Esophagus muscularis mucosa (tissue), 4 donors: ENCODE results near the gene NTRK3. TPM values are rescaled to one million over a fixed set of nuclear protein-coding genes. Genes with fewer than 3 reads are reported as not detected.

Experiments
- DNase-seq: peaks from one replicate; pipeline ENCODE4 v3.0.0-alpha.2; 2017; ENCODE audit errors: extremely low spot score
- H3K27ac ChIP-seq, 4 donors: fragments of 200-600 bp; sonication (generic); replicated peaks in 1 of 4; 1 replicate in 3 of 4; 2 replicates in 1 of 4; pipeline ENCODE4 v1.5.1; 2016 to 2019; ENCODE audit warnings: mild to moderate bottlenecking in 1 of 4
- H3K27me3 ChIP-seq, 4 donors: fragments of 200-600 bp; sonication (generic); one replicate each; pipeline versions ENCODE4 v1.5.1 to v1.6.0; 2016 to 2019
- H3K36me3 ChIP-seq, 4 donors: fragments of 200-600 bp; sonication (generic); one replicate each; pipeline ENCODE4 v1.5.1; 2016 to 2019
- H3K4me1 ChIP-seq, 4 donors: fragments of 200-600 bp; sonication (generic); one replicate each; pipeline ENCODE4 v1.5.1; 2016 to 2019
- H3K4me3 ChIP-seq, 4 donors: fragments of 200-600 bp; sonication (generic); 1 replicate in 2 of 4; 2 replicates in 2 of 4; pipeline ENCODE4 v1.5.1; 2016 to 2019; ENCODE audit warnings: mild to moderate bottlenecking in 4 of 4, moderate library complexity in 1 of 4
- H3K9me3 ChIP-seq, 4 donors: fragments of 200-600 bp; sonication (generic); 1 replicate in 3 of 4; 2 replicates in 1 of 4; pipeline ENCODE4 v1.5.1; 2016 to 2019
- EP300 ChIP-seq: sonication (generic); formaldehyde crosslinking; IDR thresholded peaks from one replicate; pipeline ENCODE4 v1.6.1; 2017; ENCODE audit warnings: antibody characterized with exemption
- POLR2A ChIP-seq: fragments of 450-650 bp; IDR thresholded peaks from one replicate; pipeline ENCODE4 v1.6.1; 2017; ENCODE audit warnings: antibody characterized with exemption, moderate library complexity, mild to moderate bottlenecking, low read depth
- POLR2AphosphoS5 ChIP-seq, 2 donors: sonication (generic); formaldehyde crosslinking; IDR thresholded peaks; one replicate each; pipeline ENCODE4 v1.6.1; 2017; ENCODE audit warnings: antibody characterized with exemption in 2 of 2
- WGBS: methylation state at CpG from one replicate; pipeline ENCODE4 v1.1.5; 2018; 5-methylcytosine and 5-hydroxymethylcytosine counted together
- intact Hi-C: fragments of 100-400 bp; cut with DNase I; formaldehyde crosslinking; loops from one replicate; pipeline ENCODE4 v1.15.1; 2023
- total RNA-seq, 4 donors: library from RNA; depleted of rRNA; stranded (reverse); fragments of >200 nt; gene quantifications; one replicate each; pipeline versions ENCODE4 v1.1.0 to v1.2.1, GENCODE V29; 2016
- TF ChIP-seq, protein P1 (sequence below), 3 experiments: fragments of 200-600 bp in 2 of 3; fragments of 450-650 bp in 1 of 3; sonication (generic) in 2 of 3; IDR thresholded peaks; one replicate each; pipeline ENCODE4 v1.5.1; 2017 to 2019; ENCODE audit warnings: antibody characterized with exemption in 3 of 3, mild to moderate bottlenecking in 2 of 3, moderate library complexity in 1 of 3

Gene NTRK3
- total RNA-seq, 4 donors from 2014 or later, result 1.7 to 6.3 (median 3.0) TPM

DNA sequence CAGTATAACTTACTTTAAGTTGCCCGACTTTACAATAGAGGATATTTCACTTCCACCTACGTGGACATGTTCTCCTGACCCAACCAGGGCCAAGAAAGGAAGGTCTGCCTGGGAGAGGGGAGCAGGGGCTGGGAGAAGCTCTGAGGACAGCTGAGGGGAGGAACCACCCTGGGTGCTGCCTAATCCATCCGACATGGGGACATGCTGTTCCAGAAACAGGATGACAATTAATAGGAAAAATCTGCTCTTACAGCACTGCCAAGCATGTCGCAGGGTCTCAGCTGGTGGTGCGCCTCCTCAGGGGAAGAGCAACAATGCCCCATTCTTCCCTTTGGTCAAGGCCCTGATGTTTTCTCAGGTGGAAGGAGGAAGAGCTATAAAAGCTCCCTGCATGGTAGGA, 132.3 kb downstream of the NTRK3 start:
- DNase-seq, result no peak
- intact Hi-C loops, result no loop called here
- no peak overlapping the region for H3K4me3 ChIP-seq
- H3K9me3 ChIP-seq, result no peaks in the 10 kb centered on the region
- H3K27me3 ChIP-seq, result no peaks in the 10 kb centered on the region
- no peak overlapping the region for H3K27ac ChIP-seq
- 73% methylated on average over 5 of the region's 5 CpGs for WGBS
- TF ChIP-seq POLR2A, result no peak
- no peak for TF ChIP-seq EP300
- TF ChIP-seq, protein P1, sequence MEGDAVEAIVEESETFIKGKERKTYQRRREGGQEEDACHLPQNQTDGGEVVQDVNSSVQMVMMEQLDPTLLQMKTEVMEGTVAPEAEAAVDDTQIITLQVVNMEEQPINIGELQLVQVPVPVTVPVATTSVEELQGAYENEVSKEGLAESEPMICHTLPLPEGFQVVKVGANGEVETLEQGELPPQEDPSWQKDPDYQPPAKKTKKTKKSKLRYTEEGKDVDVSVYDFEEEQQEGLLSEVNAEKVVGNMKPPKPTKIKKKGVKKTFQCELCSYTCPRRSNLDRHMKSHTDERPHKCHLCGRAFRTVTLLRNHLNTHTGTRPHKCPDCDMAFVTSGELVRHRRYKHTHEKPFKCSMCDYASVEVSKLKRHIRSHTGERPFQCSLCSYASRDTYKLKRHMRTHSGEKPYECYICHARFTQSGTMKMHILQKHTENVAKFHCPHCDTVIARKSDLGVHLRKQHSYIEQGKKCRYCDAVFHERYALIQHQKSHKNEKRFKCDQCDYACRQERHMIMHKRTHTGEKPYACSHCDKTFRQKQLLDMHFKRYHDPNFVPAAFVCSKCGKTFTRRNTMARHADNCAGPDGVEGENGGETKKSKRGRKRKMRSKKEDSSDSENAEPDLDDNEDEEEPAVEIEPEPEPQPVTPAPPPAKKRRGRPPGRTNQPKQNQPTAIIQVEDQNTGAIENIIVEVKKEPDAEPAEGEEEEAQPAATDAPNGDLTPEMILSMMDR (IDR thresholded peaks at IDR 0.05), result no peak
- TF ChIP-seq POLR2AphosphoS5 (IDR thresholded peaks at IDR 0.05), result no peak
- H3K36me3 ChIP-seq, result no peaks in the 10 kb centered on the region
- H3K4me1 ChIP-seq, result no peaks in the 10 kb centered on the region

DNA sequence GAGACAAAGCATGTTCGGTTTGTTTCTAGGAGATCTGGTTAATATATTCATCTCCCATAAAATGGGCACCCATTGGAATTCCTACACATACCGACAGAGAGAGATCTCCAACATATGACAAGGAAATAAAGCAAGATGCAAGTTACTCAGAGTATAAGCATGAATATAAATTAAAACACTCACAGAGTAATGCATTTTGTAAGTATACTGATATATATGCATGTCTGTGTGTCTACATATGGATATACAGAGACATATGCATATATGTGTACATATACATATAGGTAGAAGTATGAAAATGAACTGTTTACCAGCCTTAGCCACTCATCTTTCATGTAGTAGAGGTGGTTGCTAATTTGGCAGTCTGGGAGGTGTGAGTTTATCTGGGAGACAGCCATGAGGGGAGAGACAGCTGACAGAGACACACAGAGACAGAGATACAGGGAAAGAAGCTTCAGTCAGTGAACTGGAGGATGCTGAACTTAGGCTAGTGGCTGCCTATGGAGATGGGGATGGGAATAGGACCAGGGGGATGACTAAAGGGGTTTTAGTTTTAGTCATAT, 134.5 kb downstream of the NTRK3 start:
- 83% methylated on average over 2 of the region's 2 CpGs for WGBS
- Histone ChIP-seq H3K9me3 (no peaks in the 10 kb centered on the region), H3K27me3 (no peaks in the 10 kb centered on the region), H3K27ac (no peak overlapping the region), H3K4me3 (no peak overlapping the region), H3K4me1 (no peaks in the 10 kb centered on the region), H3K36me3 (no peaks in the 10 kb centered on the region)
- TF ChIP-seq EP300 (no peak), POLR2A (no peak), POLR2AphosphoS5 (IDR thresholded peaks at IDR 0.05) (no peak)
- TF ChIP-seq, protein P1 (IDR thresholded peaks at IDR 0.05), result no peak
- DNase-seq, result no peak
- intact Hi-C loops, result no loop called here

DNA sequence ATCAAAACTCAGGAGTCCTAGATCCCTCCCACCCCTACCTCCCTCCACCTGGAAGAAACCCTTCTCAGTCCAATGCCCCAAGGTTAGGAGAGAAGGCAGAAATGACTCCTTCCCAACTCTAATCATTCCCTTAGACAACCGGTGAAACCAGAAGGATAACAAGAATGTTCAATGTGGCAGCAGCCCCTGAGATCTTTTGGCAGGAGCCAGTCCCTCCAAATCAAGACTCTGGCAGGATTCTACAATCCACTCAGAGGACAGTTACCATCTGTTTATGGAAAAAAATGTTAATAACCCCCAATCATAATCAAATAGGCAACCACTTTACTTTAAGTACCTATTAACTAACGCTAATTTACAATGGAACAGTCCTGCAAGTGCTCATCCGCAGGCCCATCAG, 136.5 kb downstream of the NTRK3 start:
- Histone ChIP-seq H3K36me3 (no peaks in the 10 kb centered on the region), H3K27ac (no peak overlapping the region), H3K9me3 (no peaks in the 10 kb centered on the region), H3K27me3 (no peaks in the 10 kb centered on the region), H3K4me1 (no peaks in the 10 kb centered on the region), H3K4me3 (no peak overlapping the region)
- intact Hi-C loops, result no loop called here
- TF ChIP-seq, protein P1 (IDR thresholded peaks at IDR 0.05), result no peak
- TF ChIP-seq POLR2AphosphoS5 (IDR thresholded peaks at IDR 0.05), result no peak
- DNase-seq, result no peak
- 87% methylated on average over 3 of the region's 3 CpGs for WGBS

DNA sequence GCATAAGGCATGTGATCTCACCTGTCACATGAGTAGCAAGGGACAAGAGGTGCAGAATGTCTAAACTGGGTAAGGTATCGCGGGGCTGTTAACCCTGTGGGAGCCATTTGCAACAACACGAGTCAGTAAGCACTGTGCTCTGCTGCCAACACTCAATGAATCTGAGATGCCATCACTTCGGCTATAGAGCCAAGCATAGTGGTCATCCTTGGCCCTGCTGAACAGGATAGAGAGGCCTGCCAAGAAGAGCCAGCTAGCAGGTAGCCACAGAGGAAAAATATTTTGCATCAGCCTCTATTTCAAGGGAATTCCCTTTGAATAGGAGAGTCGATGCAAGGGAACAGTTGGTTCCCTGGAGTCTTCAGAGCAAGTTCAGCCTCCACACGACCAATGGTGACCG, 137.8 kb downstream of the NTRK3 start:
- no peaks in the 10 kb centered on the region for H3K36me3 ChIP-seq
- H3K27me3 ChIP-seq, result no peaks in the 10 kb centered on the region
- DNase-seq, result no peak
- H3K9me3 ChIP-seq, result no peaks in the 10 kb centered on the region
- 90% methylated on average over 7 of the region's 7 CpGs for WGBS
- no peak overlapping the region for H3K27ac ChIP-seq
- intact Hi-C loops, result no loop called here
- no peak overlapping the region for H3K4me3 ChIP-seq
- no peaks in the 10 kb centered on the region for H3K4me1 ChIP-seq
- TF ChIP-seq, protein P1 (IDR thresholded peaks at IDR 0.05), result no peak
- no peak for TF ChIP-seq EP300
- no peak for TF ChIP-seq POLR2A
- TF ChIP-seq POLR2AphosphoS5 (IDR thresholded peaks at IDR 0.05), result no peak

DNA sequence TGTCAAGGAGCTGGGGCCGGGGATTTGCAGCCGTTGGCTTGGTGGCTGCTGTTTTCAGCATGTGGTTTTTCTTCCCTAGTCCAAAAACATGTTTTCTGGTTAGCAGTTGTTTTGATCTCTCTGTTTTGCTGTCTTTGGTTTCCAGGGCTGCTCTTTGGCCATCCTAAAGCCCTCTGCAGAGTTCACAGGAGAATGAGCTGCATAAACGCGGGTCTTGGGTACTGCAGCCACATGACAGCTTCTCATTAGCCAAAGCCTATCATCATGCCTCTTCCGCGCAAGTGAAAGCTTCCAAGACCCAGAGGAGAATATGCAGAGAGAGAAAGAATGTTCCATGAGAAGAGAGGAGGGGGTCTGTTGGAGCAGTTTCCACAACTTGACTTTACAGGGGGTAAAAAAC, 138.5 kb downstream of the NTRK3 start:
- TF ChIP-seq EP300, result no peak
- TF ChIP-seq, protein P1 (IDR thresholded peaks at IDR 0.05), result no peak
- TF ChIP-seq POLR2A, result no peak
- no peak for TF ChIP-seq POLR2AphosphoS5 (IDR thresholded peaks at IDR 0.05)

More for the DNA sequence above, 138.5 kb downstream of the NTRK3 start:
- Histone ChIP-seq H3K9me3 (no peaks in the 10 kb centered on the region), H3K27me3 (no peaks in the 10 kb centered on the region), H3K36me3 (no peaks in the 10 kb centered on the region), H3K4me1 (no peaks in the 10 kb centered on the region), H3K27ac (no peak overlapping the region), H3K4me3 (no peak overlapping the region)
- intact Hi-C loops, result no loop called here
- DNase-seq, result no peak
- 74% methylated on average over 6 of the region's 6 CpGs for WGBS
